Measurements from ENCODE around the gene TEF.

- no peak for TF ChIP-seq POLR2AphosphoS5 (IDR thresholded peaks at IDR 0.05)
- TF ChIP-seq CTCF (IDR thresholded peaks at IDR 0.05): no peak
- no peak for TF ChIP-seq EP300 (IDR thresholded peaks at IDR 0.05; ENCODE audit: low read depth)
Measured at GRCh38 chr22:41343300-41343699, 38.4 kb upstream of the TEF start.
